IPS-18c (cell line): ENCODE data around the gene S100PBP.

Source experiments
- H3K4me3 ChIP-seq: 2 replicates; pipeline ENCODE4 v1.7.0; 2013; ENCODE audit warnings: low read depth, mild to moderate bottlenecking, low read length, moderate library complexity; ENCODE audit not compliant: insufficient read depth
- H3K9me3 ChIP-seq: one replicate; pipeline ENCODE4 v1.6.1; 2013; ENCODE audit warnings: mild to moderate bottlenecking, low read length, moderate library complexity; ENCODE audit not compliant: control insufficient read depth, insufficient read depth

The S100PBP gene

DNA sequence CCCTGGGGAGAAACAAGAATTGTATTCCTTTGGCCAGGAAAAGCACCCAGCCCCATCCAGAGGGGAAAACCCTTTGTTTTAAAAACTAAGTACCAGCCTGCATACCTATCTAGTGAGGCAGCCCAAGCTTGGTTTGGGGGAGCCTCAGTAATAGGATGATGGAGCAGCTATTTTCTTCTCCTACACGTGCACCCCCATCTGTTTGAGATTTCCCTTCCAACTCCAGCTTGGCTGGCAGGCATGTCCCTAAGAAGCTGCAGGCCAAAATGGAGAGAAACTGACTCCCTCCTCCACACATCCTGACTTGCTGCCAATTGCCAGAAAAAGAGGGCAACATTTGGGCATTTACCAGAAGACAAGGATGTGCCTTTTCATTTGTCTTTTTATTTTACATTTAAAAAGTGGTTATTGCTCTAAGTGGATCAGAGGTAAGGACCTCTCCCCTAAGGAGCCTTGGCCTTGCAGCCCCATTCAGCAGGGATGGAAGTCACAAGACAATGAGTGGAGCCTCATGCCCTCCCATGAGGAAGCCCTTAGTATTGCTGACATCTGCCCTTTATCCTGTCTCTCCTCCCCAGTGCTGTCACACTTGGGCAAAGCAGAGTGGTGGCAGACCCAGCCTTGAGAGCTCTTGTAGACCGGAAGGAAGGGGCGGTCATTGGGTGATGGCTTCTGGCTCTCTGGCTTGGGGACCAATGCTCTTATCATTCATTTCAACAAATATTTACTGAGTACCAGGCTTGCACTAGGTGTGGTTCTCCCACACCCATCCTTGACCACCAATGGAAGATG lies 44.6 kb downstream of the S100PBP start:
- no peaks in the 10 kb centered on the region for H3K9me3 ChIP-seq
- no peak overlapping the region for H3K4me3 ChIP-seq

DNA sequence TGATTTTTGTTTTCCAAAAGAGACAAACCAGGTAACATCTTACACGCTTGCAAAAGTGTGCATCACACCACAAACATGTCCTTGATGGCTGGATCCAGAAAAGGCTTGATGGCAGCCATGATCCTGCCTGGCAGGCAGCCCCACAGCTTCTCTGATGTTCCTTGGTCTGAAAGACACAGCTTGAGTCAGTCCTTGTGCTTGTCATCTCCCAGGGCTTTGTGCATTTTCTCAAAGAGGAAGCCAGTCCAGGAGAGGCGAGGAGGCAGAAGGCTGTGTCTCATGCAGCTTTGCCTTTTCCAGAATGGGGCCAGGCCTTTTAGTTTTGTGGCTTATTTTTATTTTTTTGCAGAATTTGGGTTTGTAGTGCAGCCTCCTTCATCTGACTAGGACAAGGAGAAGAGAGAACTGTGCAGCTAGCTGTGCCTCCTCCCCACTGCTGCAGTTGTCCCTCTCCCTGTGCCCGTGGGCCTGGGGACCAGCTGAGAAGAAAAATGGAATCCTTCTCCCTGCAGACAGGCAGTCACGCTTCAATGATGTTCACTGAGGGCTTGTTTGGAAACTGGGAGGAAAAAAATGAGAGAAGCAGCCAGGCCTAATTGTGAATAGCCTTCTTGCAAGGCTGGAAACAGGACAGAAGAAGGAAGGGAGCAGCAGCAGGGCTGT lies 45.9 kb downstream of the S100PBP start:
- H3K4me3 ChIP-seq, result no peak overlapping the region
- H3K9me3 ChIP-seq, result no peaks in the 10 kb centered on the region

DNA sequence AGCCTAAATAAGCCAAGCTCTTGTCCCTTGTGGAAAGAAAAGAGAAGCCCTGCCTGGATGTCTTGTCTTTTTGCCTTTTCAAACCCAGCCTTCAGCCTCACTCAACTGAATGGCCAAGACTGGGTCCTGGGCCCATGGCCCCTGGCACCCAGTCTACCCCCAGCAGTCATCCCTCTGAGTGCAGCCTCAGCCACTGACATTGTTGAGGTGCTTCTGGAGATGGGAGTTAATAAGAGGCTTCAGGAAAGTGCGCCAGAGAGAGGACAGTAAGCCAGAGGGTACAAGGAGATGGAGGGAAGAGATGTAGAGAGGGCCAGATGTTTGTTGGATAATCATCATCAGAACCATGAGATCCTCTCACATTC lies 46.4 kb downstream of the S100PBP start:
- no peak overlapping the region for H3K4me3 ChIP-seq
- H3K9me3 ChIP-seq, result no peaks in the 10 kb centered on the region

DNA sequence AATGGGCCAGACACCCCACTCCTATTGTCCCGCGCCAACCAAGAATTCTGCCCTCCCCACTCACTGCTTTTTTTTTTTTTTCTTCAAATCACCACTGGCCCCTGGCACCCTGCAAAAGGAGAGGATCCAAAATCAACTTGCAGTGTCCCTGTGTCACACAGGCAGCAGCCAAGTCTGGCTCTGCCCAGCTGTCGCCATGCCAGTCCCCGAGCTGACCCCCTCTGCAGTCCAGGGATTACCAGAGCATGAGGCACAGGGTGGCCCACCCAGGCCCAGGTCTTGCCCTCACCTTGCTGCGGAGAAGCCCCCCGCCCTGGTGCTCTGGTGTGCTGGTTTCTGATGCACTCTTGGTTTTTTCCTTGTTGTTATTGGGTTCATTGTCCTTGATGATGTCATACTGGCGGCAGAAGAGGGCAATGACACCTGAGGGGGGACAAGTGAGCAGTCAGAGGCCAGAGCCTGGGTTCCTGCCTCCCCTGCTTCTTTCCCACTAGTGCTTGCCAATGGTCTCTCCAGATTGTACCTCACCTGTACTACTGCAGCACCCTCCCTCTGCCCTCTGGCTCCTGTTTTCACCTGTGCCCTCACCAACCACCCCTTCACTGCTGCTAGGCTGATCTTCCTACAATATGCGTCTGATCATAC lies 47.0 kb downstream of the S100PBP start:
- Histone ChIP-seq H3K9me3 (no peaks in the 10 kb centered on the region), H3K4me3 (no peak overlapping the region)

DNA sequence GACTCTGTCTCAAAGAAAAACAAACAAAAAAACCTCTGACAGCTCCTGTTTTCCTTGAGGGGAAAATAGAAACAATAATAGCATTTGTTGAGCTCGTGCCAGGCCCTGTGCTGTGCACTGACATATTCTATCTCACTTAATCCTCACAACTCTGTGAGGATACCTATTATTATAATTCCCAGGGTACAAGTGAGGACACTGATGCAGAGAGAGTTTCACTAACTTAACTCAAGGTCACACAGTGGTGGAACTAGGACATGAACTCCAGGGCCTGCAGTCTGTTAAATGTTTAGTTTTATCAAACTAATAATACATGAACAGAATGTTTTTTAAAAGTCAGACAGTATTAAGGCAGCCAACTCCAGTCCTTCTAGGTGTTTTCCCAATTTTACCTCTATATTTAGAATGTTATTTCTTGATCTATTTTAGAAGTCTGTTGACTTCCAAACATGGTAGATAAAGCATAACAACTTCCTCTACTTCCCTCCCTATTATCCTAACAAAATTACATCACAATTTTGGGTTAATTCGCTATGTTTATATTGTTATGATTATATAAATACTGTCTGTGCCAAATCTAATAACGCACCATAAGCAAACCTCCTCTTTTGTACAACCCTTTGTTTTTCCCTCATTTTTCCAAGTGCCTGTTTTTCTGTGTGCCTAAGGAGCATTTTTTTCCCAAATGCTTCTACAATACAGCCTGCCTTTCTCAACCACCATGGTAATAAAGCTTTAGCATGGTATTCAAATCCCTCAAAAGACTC lies 48.4 kb downstream of the S100PBP start:
- Histone ChIP-seq H3K4me3 (no peak overlapping the region), H3K9me3 (no peaks in the 10 kb centered on the region)

DNA sequence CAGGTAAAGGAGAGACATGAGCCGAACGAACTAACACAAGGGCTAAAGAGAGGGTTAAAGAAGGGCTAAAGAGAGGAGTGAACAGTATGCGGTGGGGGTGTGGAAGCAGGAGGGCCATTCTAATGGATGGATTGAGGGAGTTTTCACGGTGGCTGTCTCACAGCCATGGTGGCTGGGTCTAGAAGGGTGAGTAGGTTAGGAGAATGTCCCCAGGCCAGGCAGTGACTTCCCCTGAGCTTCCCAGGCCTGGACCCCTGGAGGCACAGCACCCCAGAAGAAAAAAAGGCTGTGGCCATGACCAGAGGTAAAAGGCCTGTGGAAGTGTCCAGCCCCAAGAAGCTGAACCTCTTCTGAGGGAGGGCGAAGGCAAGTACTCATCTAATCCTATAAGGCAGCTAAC lies 49.7 kb downstream of the S100PBP start:
- Histone ChIP-seq H3K9me3 (no peaks in the 10 kb centered on the region), H3K4me3 (no peak overlapping the region)

DNA sequence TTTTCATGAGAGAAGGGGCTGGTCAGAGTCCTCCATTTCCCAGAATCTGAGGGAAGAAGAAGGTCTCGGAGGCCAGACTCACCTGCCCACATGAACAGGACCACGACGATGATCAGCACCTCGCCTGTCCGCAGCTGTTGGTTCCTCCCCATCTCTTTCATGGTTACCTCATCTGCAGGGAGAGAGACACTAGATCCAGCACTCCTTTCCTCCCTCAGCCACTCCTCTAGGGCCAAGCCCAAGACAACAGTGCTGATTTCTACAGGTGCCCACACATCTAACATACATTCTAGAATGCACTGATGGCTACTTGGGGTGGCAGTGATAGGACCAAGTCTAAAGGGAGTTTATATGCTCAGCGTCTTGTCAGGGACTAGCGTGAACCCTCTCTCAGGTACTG lies 50.2 kb downstream of the S100PBP start:
- no peak overlapping the region for H3K4me3 ChIP-seq
- no peaks in the 10 kb centered on the region for H3K9me3 ChIP-seq

DNA sequence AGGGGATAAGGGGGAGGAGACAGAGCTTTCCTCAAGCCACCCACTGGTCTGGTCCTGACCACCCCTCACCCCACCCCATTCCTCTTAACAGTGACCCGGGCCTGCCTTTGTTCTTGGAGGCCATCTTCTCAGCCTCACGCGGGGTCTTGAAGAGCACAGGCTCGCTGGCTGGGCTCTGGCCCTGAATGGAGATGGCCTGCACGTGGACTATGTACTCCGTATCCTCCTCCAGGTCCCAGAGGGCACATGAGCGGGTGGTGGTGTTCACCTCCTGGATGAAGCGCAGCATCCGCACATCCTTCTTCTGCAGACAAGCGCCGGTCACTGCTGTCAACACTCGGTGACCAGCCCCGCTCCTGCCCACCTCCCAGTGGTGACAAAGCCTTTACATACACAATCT lies 50.6 kb downstream of the S100PBP start:
- no peak overlapping the region for H3K4me3 ChIP-seq
- no peaks in the 10 kb centered on the region for H3K9me3 ChIP-seq

DNA sequence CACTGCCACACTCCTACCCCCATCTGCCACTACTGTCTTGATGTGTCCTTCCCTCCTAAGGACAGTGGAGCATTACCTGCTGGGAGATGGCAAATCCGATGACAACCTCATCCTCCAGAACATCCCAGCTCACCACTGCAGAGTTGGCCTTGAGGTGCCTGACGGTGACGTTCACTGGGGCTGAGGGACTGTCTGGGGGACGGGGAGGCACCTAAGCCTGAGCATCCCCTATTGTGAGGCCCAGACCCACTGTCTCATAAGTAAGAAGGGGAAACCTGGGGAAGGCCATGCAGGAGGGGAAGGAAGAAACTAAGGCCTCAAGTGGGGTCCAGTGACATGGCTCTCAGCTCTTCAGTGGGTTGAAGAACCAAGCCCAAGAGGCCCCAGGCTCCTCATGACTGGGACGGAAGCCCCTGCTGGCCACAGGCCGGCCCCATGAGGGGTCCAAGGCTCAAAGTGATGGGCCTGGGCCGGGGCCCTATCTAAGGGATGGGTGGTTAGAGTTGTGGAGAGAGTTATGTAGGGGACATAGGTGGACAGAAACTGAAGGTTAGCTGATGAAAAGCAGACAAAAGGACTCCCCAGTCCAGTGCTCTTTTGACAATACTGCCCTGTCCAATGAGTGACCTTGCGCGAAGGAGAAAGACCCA lies 51.5 kb downstream of the S100PBP start:
- Histone ChIP-seq H3K4me3 (no peak overlapping the region), H3K9me3 (no peaks in the 10 kb centered on the region)

DNA sequence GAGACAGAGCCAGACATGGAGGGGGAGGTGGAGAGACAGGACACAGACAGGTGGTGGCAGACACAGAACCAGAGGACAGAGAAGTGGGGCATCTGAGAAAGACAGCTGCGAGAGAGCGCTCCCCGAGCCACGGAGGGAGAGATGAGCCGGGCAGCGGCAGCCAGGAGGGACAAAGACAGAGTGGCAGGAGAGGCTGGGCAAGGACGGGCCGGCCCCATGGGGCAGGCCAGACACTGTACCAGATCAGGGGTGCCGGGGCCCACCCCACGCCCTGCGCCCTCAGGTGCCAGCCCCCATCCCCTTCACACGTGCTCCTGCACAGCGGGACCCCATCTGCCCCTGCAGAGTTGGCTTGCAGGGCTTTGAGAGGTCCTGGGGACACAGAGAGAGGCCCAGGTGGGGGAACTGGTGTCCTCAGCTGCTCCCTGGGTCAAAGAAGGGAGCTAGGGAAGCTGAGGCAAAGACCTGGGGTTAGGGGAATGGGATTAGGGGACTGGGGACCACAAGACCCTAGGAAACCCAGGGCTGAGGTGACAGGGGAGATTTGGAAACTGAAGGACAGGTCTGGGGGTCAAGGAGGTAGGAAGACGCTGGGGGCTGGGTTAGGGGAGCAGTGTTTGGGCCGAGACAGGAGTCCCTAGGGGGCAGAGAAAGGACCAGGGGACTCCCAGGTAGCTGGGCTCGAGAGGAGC lies 52.6 kb downstream of the S100PBP start:
- H3K4me3 ChIP-seq, result peak overlapping the region; percentile 53
- no peaks in the 10 kb centered on the region for H3K9me3 ChIP-seq

DNA sequence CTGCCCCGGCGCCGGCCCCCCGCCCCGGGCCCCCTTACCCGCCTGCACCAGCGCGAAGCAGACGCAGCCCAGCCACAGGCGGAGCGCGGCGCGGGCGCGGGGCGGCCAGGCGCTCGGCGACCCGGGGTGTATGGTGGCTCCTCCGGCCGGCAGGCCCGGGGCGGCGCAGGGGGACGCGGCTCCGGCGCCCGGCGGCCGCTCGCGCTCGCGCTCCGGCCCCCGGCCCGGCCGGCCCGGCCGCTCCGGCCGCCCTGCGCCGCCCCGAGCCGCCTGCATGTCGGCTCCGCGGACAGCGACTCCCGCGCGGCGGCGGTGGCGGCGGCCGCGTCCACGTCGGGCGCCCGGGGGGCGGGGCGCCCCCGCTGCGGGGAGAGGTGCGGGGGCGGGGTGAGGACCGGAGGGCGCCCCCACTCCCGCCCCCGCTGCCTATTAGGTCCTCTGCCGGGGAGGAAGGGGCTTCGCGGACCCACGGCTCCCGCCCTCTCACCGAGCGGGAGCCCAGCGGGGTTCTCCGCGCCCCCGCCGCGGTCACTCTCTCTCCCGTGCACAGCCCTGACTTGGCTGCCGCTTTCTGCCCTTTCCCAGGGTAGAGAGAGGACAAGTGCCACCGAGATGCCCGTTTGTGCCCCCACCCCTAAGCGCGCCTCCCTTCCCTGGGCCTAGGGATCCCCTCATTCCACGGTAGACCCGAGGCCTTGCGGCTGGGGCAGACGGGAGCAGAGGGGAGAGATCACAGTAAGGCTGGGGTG lies 53.3 kb downstream of the S100PBP start, which contains the start of gene FNDC5:
Gene FNDC5 (minus strand): TSS at position 298 of the 749 bp plus-strand sequence.
- Histone ChIP-seq H3K4me3 (peak within 1 kb of the TSS; percentile 57), H3K9me3 (no peaks in the 10 kb centered on the region)

DNA sequence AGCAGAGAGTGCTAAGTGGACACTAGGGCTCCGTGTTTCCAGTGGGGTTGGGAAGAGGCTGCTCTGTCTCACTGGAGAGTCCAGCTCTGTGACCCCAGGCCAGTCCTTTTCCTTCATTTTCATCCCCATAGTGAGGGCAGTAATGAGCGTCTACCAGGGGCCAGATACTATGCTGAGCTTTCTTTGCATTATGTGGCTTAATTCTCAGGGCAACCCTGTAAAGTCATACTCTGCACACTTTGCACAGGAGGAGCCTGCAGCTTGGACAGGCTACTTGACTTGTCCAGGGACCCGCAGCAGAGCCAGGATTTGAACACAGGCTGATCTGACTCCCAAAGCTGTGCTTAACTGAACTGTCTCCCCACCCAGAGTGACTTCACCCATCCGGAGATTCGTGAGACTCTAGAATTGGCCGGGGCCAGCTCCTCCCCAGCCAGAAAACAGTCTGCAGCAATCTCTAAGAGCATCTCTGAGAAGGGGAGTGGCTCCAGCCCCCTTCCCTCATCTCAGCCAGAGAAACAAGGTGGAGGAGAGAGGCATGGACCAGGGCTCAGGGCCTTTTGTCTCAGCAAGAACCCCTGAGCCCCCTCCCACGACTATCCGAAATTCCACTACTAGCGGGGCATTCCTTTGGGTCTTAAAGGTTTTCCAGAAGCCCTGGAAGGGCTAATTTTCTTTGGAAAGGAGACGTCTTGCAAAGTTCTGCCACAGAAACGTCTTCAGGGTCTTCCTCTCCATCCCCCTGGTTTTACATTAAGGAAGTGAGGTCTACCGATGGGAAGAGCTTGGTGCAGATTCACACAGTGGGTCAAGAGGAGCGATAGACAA lies 54.1 kb downstream of the S100PBP start:
- Histone ChIP-seq H3K9me3 (no peaks in the 10 kb centered on the region), H3K4me3 (peak overlapping the region; percentile 57)

DNA sequence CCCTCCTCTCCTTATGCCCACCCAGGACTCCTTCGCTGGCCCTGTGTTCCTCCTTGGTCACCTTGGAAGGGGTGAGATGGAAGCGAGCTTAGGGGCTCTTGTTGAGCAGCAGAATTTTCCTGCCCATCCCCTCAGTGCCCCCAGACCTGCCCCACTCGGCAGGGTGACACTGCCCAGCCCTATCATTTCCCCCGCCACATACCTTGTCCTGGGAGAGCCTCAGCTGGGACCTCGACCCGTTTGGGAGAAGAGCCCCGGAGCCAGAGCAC lies 54.7 kb downstream of the S100PBP start:
- Histone ChIP-seq H3K4me3 (no peak overlapping the region; the same call in 1 of the 2 replicates), H3K9me3 (no peaks in the 10 kb centered on the region)

DNA sequence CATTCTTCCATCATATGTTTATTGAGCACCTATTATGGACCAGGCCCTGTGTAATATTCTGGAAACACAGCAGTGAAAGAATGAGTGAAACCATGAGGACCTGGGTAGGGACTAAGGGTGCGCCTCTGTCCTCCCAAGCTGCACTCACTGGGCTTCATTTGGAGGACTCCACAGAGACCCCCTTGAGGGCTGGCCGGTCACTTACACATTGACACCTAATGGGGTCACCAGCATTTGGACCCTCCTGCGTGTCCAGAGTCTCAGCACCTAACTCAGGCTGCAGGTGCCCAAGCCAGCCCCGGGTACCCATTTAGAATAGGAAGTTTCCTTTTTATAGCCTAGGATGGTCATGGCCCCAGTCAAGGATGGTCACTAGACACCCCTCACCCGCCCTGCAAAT lies 56.0 kb downstream of the S100PBP start:
- Histone ChIP-seq H3K4me3 (no peak overlapping the region), H3K9me3 (no peaks in the 10 kb centered on the region)

DNA sequence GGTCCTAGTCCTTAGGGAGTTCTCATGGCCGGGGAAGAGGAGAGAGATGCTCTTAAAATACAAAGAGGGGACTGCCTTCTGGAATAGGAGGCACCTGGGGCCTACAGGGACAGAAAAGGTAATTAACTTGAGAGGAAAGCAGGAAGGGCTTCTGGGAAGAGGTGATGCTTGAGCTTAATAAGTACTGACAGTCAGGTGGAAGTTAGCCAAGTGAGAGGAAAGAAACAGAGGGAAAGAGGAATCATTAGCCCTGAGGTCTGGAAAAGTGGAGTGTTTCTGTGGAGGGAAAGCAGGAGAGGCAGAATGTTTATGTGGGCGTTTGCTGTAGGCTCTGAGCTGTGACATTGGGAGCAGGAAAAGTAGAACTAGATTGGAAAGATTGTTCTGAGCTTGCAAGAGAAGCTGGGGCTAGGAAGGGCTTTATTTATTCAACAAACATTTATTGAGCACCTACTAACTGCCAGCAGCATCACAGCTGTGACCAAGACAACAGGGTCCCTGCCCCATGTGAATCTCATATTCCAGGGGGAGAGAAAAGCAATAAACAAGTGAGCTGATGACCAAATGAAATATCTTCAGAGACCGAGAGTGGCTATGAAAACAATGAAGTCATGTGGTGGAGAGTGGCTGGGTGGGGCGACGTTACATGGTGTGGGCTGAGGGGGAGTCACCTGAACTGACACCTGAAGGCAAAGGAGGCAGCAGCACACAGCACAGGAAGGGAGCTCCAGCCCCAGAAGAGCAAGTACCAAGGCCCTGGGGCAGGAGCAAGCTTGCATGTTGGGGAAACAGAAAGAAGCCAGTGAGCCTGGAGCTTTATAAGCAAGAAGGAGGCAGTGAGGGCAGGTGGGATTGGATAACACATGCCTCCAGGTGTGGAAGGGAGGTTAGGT lies 57.7 kb downstream of the S100PBP start:
- H3K4me3 ChIP-seq, result no peak overlapping the region

More for the DNA sequence above, 57.7 kb downstream of the S100PBP start:
- H3K9me3 ChIP-seq, result no peaks in the 10 kb centered on the region
